K562 (cell line): ENCODE results near the gene TJP3. TPM values are rescaled to one million over a fixed set of nuclear protein-coding genes. Genes with fewer than 3 reads are reported as not detected.
A peak's percentile ranks its signal among the peaks of the same experiment; 100 is the strongest.

Experiments used
- ADNP ChIP-seq: fragments of 200-800 bp; sonication (Bioruptor generic); IDR thresholded peaks from 2 replicates; pipeline ENCODE4 v1.6.1; 2016; ENCODE audit warnings: missing genetic modification characterization, missing compliant biosample characterization
- ATF3 ChIP-seq, 2 experiments: fragments of 450-650 bp in 1 of 2; sonication (generic) in 1 of 2; formaldehyde crosslinking in 1 of 2; IDR thresholded peaks in 1 of 2; conservative IDR thresholded peaks in 1 of 2; 2 replicates each; pipeline versions ENCODE4 v1.6.1 to v1.8.1; 2016 to 2023; ENCODE audit warnings: mild to moderate bottlenecking in 2 of 2, moderate library complexity in 2 of 2, inconsistent platforms in 1 of 2, missing genetic modification reagents in 1 of 2
- ATF6 ChIP-seq: sonication (generic); formaldehyde crosslinking; IDR thresholded peaks from 2 replicates; pipeline ENCODE4 v1.4.0; 2020; ENCODE audit warnings: mild to moderate bottlenecking, missing genetic modification reagents
- CBX1 ChIP-seq: sonication (generic); IDR thresholded peaks from 2 replicates; pipeline ENCODE4 v1.6.1; 2016; ENCODE audit warnings: antibody characterized with exemption, low read depth, mild to moderate bottlenecking
- MYC ChIP-seq, 2 experiments: fragments of 250-450 bp in 1 of 2; sonication (Bioruptor Pico) in 1 of 2; IDR thresholded peaks; 2 replicates each; pipeline versions ENCODE4 v1.5.1 to v1.6.1; 2012 to 2021; ENCODE audit warnings: low read depth in 2 of 2, borderline replicate concordance in 1 of 2, improper control_type of control experiment in 1 of 2, low read length in 1 of 2, mild to moderate bottlenecking in 1 of 2, moderate library complexity in 1 of 2
- NFATC3 ChIP-seq: fragments of 450-650 bp; IDR thresholded peaks from 2 replicates; pipeline ENCODE4 v1.6.1; 2017; ENCODE audit warnings: mild to moderate bottlenecking
- PATZ1 ChIP-seq: fragments of 250-450 bp; sonication (Bioruptor Pico); IDR thresholded peaks from 2 replicates; pipeline ENCODE4 v1.5.0; 2020; ENCODE audit warnings: mild to moderate bottlenecking, borderline replicate concordance
- THRAP3 ChIP-seq: fragments of 450-650 bp; IDR thresholded peaks from 2 replicates; pipeline ENCODE4 v1.6.1; 2016; ENCODE audit warnings: mild to moderate bottlenecking, inconsistent platforms, borderline replicate concordance
- ZBTB40 ChIP-seq, 2 experiments: fragments of 450-650 bp in 1 of 2; sonication (generic) in 1 of 2; formaldehyde crosslinking in 1 of 2; IDR thresholded peaks; 2 replicates each; pipeline versions ENCODE4 v1.7.1 to v1.9.0; 2016 to 2022; ENCODE audit warnings: inconsistent platforms in 1 of 2, mild to moderate bottlenecking in 1 of 2, missing genetic modification reagents in 1 of 2
- ZNF146 ChIP-seq: IDR thresholded peaks from one replicate; pipeline ENCODE4 v1.6.1; 2018; ENCODE audit warnings: missing compliant biosample characterization; ENCODE audit not compliant: unreplicated experiment
- polyA plus RNA-seq, 8 experiments: library from polyadenylated mRNA; depleted of rRNA in 4 of 8; stranded (reverse) in 5 of 8; unstranded in 3 of 8; fragments of >200 nt; fragmentation: Nextera tagmentation in 2 of 8; fragmentation: Illumina TruSeq in 1 of 8; extraction: Ambion mirVana in 2 of 8; extraction: Trizol in 1 of 8; gene quantifications; 2 replicates each; pipeline versions ENCODE4 v1.2.1 to v1.2.3, GENCODE V29; 2011 to 2014; ENCODE audit warnings: inconsistent platforms in 1 of 8, missing spikeins in 1 of 8
- total RNA-seq, 7 experiments: library from RNA; depleted of rRNA in 6 of 7; stranded (reverse); fragments of >200 nt in 6 of 7; fragmentation: Illumina TruSeq in 2 of 7; extraction: Trizol in 2 of 7; gene quantifications; 2 replicates each; pipeline versions ENCODE4 v1.2.1 to v1.2.3, GENCODE V29; 2011 to 2021; ENCODE audit warnings: low replicate concordance in 1 of 7

The TJP3 gene
- total and polyA plus RNA-seq, 9 of the 15 experiments (the other 6 are each of a cell fraction or from before 2014, with no cell fraction given): 0.11 to 2.4 (median 0.57) TPM; not detected in 1

GRCh38 chr19:3761382-3762129 lies 53.4 kb downstream of the TJP3 start, which contains the start of gene APBA3 (continued):
- TF ChIP-seq ATF6 (CRISPR knock-in tag): no peak
- peak; percentile 97 for TF ChIP-seq ZBTB40 (IDR thresholded peaks at IDR 0.05)
- TF ChIP-seq ZBTB40 (CRISPR knock-in tag; IDR thresholded peaks at IDR 0.05): no peak
- peak; percentile 99 for TF ChIP-seq ADNP
- peak; percentile 91 for TF ChIP-seq NFATC3
- no peak for TF ChIP-seq PATZ1 (CRISPR knock-in tag)
- peak; percentile 99 for TF ChIP-seq THRAP3
- TF ChIP-seq MYC (IDR thresholded peaks at IDR 0.05; ENCODE audit: low read depth, low read length): peak; percentile 82
- peak; percentile 21; the same call in 1 of the 2 replicates for TF ChIP-seq MYC (CRISPR knock-in tag; IDR thresholded peaks at IDR 0.05; ENCODE audit: borderline replicate concordance, low read depth)
- peak; percentile 80; the same call in 1 of the 2 replicates for TF ChIP-seq CBX1
- no peak for TF ChIP-seq ZNF146 (CRISPR knock-in tag)
- no peak for TF ChIP-seq ATF3 (IDR thresholded peaks at IDR 0.05)
- TF ChIP-seq ATF3 (CRISPR knock-in tag; conservative IDR thresholded peaks at IDR 0.05): no peak
